Ishikawa (cell line): ENCODE measurements around the gene DDRGK1.

ENCODE experiments used
- CEBPB ChIP-seq: IDR thresholded peaks from 2 replicates; pipeline ENCODE4 v1.6.1; 2012
- CREB1 ChIP-seq: IDR thresholded peaks from 2 replicates; pipeline ENCODE4 v1.6.1; 2012; ENCODE audit warnings: low read depth
- EGR1 ChIP-seq: IDR thresholded peaks from 2 replicates; pipeline ENCODE4 v1.6.1; 2012
- EP300 ChIP-seq: IDR thresholded peaks from 2 replicates; pipeline ENCODE4 v1.6.1; 2012; ENCODE audit warnings: borderline replicate concordance
- FOXM1 ChIP-seq: IDR thresholded peaks from 2 replicates; pipeline ENCODE4 v1.6.1; 2012; ENCODE audit warnings: low read depth, borderline replicate concordance
- MAX ChIP-seq: IDR thresholded peaks from 2 replicates; pipeline ENCODE4 v1.6.1; 2012
- NFIC ChIP-seq: IDR thresholded peaks from 2 replicates; pipeline ENCODE4 v1.6.1; 2012
- REST ChIP-seq: IDR thresholded peaks from 2 replicates; pipeline ENCODE4 v1.6.1; 2012; ENCODE audit warnings: low read depth, mild to moderate bottlenecking
- TAF1 ChIP-seq: IDR thresholded peaks from 2 replicates; pipeline ENCODE4 v1.6.1; 2012; ENCODE audit warnings: low read depth, mild to moderate bottlenecking
- TCF12 ChIP-seq: IDR thresholded peaks from 2 replicates; pipeline ENCODE4 v1.6.1; 2012; ENCODE audit warnings: low read depth
- USF1 ChIP-seq: IDR thresholded peaks from 2 replicates; pipeline ENCODE4 v1.6.1; 2012
- YY1 ChIP-seq: IDR thresholded peaks from 2 replicates; pipeline ENCODE4 v1.6.1; 2012; ENCODE audit warnings: low read depth

GRCh38 chr20:3157817-3158216 lies 46.7 kb downstream of the DDRGK1 start:
- TF ChIP-seq TCF12 (no peak), USF1 (no peak), EGR1 (no peak), MAX (no peak), EP300 (no peak), TAF1 (no peak), NFIC (no peak), YY1 (no peak), FOXM1 (no peak), REST (no peak), CREB1 (no peak), CEBPB (no peak)
